ENCODE measurements around the gene NGF.

The NGF gene

GRCh38 chr1:115314765-115315164 lies 23.3 kb downstream of the NGF start:
- no peak for TF ChIP-seq PPARA (CRISPR knock-in tag; IDR thresholded peaks at IDR 0.05; ENCODE audit: borderline replicate concordance)
- TF ChIP-seq BACH2 (CRISPR knock-in tag; IDR thresholded peaks at IDR 0.05; ENCODE audit: borderline replicate concordance), result no peak
- no peak for TF ChIP-seq RARB (CRISPR knock-in tag; IDR thresholded peaks at IDR 0.05)
- TF ChIP-seq CSDC2 (CRISPR knock-in tag; IDR thresholded peaks at IDR 0.05), result no peak
- no peak for TF ChIP-seq TOX (CRISPR knock-in tag; IDR thresholded peaks at IDR 0.05; ENCODE audit: borderline replicate concordance)
- TF ChIP-seq ARNTL (CRISPR knock-in tag; IDR thresholded peaks at IDR 0.05; ENCODE audit: borderline replicate concordance, low read depth), result no peak
- TF ChIP-seq ZC3H10 (CRISPR knock-in tag; IDR thresholded peaks at IDR 0.05), result no peak
- TF ChIP-seq, protein P1, sequence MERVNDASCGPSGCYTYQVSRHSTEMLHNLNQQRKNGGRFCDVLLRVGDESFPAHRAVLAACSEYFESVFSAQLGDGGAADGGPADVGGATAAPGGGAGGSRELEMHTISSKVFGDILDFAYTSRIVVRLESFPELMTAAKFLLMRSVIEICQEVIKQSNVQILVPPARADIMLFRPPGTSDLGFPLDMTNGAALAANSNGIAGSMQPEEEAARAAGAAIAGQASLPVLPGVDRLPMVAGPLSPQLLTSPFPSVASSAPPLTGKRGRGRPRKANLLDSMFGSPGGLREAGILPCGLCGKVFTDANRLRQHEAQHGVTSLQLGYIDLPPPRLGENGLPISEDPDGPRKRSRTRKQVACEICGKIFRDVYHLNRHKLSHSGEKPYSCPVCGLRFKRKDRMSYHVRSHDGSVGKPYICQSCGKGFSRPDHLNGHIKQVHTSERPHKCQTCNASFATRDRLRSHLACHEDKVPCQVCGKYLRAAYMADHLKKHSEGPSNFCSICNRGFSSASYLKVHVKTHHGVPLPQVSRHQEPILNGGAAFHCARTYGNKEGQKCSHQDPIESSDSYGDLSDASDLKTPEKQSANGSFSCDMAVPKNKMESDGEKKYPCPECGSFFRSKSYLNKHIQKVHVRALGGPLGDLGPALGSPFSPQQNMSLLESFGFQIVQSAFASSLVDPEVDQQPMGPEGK (CRISPR knock-in tag; IDR thresholded peaks at IDR 0.05; ENCODE audit: borderline replicate concordance), result no peak
- ATAC-seq, result peak; percentile 43; the same call in 2 of the 3 replicates

DNA sequence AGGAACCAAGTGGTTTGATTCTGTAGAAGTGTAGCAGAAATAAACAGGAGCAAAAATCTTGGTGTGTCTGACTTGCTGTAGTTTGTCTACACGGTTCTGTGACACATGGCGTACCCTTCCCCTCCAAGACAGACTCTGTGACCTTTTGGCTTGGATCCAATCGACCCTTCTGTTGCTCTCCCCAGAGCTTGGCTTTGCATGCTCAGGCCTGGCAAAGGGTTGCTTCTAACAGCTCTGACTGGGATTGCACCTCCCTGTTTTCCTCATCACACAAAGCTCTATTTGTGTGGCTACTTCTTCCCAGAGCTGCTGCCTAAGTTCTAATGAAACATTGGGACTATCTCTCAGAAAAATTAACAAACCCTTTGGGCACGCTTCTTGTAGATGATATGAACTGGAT lies 24.0 kb downstream of the NGF start:
- ATAC-seq, result no peak
- TF ChIP-seq CSRNP3 (CRISPR knock-in tag; IDR thresholded peaks at IDR 0.05), result no peak
- no peak for TF ChIP-seq BACH2 (CRISPR knock-in tag; IDR thresholded peaks at IDR 0.05; ENCODE audit: borderline replicate concordance)
- TF ChIP-seq, protein P2, sequence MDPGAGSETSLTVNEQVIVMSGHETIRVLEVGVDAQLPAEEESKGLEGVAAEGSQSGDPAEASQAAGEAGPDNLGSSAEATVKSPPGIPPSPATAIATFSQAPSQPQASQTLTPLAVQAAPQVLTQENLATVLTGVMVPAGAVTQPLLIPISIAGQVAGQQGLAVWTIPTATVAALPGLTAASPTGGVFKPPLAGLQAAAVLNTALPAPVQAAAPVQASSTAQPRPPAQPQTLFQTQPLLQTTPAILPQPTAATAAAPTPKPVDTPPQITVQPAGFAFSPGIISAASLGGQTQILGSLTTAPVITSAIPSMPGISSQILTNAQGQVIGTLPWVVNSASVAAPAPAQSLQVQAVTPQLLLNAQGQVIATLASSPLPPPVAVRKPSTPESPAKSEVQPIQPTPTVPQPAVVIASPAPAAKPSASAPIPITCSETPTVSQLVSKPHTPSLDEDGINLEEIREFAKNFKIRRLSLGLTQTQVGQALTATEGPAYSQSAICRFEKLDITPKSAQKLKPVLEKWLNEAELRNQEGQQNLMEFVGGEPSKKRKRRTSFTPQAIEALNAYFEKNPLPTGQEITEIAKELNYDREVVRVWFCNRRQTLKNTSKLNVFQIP (CRISPR knock-in tag; IDR thresholded peaks at IDR 0.05; ENCODE audit: borderline replicate concordance, low read depth), result no peak
- TF ChIP-seq, protein P1 (CRISPR knock-in tag; IDR thresholded peaks at IDR 0.05; ENCODE audit: borderline replicate concordance), result no peak
- no peak for TF ChIP-seq CSDC2 (CRISPR knock-in tag; IDR thresholded peaks at IDR 0.05)
- TF ChIP-seq ZFP30 (CRISPR knock-in tag; IDR thresholded peaks at IDR 0.05), result no peak
- TF ChIP-seq ZNF70 (CRISPR knock-in tag; IDR thresholded peaks at IDR 0.05), result no peak
- no peak for TF ChIP-seq PPARA (CRISPR knock-in tag; IDR thresholded peaks at IDR 0.05; ENCODE audit: borderline replicate concordance)
- no peak for TF ChIP-seq SNAI2 (CRISPR knock-in tag; IDR thresholded peaks at IDR 0.05)
- TF ChIP-seq GLIS3 (CRISPR knock-in tag; IDR thresholded peaks at IDR 0.05), result no peak
- TF ChIP-seq TOX (CRISPR knock-in tag; IDR thresholded peaks at IDR 0.05; ENCODE audit: borderline replicate concordance), result no peak
- TF ChIP-seq ZNF8 (CRISPR knock-in tag; IDR thresholded peaks at IDR 0.05), result no peak
- TF ChIP-seq TCF4 (CRISPR knock-in tag; IDR thresholded peaks at IDR 0.05; ENCODE audit: borderline replicate concordance), result no peak
- TF ChIP-seq RARB (CRISPR knock-in tag; IDR thresholded peaks at IDR 0.05), result no peak
- no peak for TF ChIP-seq ARNTL (CRISPR knock-in tag; IDR thresholded peaks at IDR 0.05; ENCODE audit: borderline replicate concordance, low read depth)
- no peak for TF ChIP-seq CREB5 (CRISPR knock-in tag; IDR thresholded peaks at IDR 0.05; ENCODE audit: low read depth)
- TF ChIP-seq ISL1 (CRISPR knock-in tag; IDR thresholded peaks at IDR 0.05), result no peak
- no peak for TF ChIP-seq ZFP3 (CRISPR knock-in tag; IDR thresholded peaks at IDR 0.05)
- TF ChIP-seq, protein P3, sequence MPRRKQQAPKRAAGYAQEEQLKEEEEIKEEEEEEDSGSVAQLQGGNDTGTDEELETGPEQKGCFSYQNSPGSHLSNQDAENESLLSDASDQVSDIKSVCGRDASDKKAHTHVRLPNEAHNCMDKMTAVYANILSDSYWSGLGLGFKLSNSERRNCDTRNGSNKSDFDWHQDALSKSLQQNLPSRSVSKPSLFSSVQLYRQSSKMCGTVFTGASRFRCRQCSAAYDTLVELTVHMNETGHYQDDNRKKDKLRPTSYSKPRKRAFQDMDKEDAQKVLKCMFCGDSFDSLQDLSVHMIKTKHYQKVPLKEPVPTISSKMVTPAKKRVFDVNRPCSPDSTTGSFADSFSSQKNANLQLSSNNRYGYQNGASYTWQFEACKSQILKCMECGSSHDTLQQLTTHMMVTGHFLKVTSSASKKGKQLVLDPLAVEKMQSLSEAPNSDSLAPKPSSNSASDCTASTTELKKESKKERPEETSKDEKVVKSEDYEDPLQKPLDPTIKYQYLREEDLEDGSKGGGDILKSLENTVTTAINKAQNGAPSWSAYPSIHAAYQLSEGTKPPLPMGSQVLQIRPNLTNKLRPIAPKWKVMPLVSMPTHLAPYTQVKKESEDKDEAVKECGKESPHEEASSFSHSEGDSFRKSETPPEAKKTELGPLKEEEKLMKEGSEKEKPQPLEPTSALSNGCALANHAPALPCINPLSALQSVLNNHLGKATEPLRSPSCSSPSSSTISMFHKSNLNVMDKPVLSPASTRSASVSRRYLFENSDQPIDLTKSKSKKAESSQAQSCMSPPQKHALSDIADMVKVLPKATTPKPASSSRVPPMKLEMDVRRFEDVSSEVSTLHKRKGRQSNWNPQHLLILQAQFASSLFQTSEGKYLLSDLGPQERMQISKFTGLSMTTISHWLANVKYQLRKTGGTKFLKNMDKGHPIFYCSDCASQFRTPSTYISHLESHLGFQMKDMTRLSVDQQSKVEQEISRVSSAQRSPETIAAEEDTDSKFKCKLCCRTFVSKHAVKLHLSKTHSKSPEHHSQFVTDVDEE (CRISPR knock-in tag; IDR thresholded peaks at IDR 0.05), result no peak

Measured in SK-N-SH treated with all-trans-retinoic acid at 6 μM for 48 hours (cell line).